Measurements from ENCODE around the gene KRT3. TPM values are rescaled to one million over a fixed set of nuclear protein-coding genes. Genes with fewer than 3 reads are reported as not detected.

KRT3 gene
- total RNA-seq, 1 donor, result not detected

DNA sequence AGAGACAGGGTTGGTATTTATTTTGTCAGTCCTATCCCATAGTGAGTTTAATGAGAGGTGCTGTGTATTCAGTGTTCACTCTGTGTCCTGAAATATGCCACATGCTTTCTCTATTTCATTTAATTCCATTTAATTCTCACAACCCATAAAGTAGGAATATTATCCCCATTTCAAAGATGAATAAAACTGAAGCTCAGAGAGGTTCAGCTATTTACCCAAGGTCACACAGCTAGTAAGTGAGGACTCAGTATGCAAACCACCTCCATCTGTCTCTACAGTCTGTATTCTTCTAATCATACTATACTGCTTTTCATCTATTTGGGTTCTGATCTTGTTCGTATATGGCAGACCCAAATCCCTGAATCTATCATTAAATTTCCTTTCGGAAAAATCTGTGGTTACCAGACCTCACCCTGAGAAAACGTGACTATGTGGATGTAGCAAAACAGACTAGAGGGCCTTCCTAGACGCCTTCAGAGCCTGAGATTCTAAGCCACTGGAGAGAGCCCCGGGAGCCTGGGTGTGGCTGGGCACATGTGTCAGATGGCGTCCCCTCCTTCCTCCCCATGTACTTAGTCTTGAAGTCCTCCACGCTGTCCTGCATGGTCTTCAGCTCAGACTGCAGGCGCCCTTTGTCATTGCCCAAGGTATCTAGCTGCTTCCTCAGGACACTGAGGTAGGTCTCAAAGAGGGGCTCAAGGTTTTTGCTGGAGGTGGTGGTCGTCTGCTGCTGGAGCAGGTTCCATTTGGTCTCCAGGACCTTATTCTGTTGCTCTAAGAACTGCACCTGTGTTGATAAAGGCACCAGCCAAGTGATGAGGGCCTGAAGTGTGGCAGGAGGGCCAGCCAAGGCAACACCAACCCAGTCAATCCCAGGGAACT, 15.5 kb upstream of the KRT3 start:
- H3K4me3 ChIP-seq (ENCODE audit: low read length), result no peak overlapping the region
- no peaks in the 10 kb centered on the region for H3K4me1 ChIP-seq (ENCODE audit: insufficient read depth, low read length)
- no peaks in the 10 kb centered on the region for H3K27me3 ChIP-seq (ENCODE audit: insufficient read depth, low read length)
- no peaks in the 10 kb centered on the region for H3K9me3 ChIP-seq (ENCODE audit: low read depth, low read length)

DNA sequence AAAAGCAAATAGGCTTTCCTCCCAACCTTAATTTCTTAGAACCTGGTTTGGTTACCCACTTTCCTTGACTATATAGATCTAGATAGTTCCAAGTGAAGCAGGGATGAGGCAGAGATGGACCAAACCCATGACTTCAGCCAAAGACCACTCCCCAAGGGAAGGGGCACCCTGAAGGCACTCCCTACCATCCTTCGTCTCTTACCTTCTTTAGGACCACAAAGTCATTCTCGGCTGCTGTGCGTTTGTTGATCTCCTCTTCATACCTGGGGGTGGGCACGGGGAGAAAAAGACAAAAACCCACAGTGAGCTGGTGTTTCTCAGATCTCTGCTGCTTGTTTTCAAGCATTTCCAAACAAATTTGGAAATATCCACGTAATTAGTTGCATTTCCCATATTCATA, 14.6 kb upstream of the KRT3 start:
- Histone ChIP-seq H3K4me3 (ENCODE audit: low read length) (no peak overlapping the region), H3K4me1 (ENCODE audit: insufficient read depth, low read length) (no peaks in the 10 kb centered on the region), H3K27me3 (ENCODE audit: insufficient read depth, low read length) (no peaks in the 10 kb centered on the region), H3K9me3 (ENCODE audit: low read depth, low read length) (no peaks in the 10 kb centered on the region)

GRCh38 chr12:52809166-52809565, 13.2 kb upstream of the KRT3 start:
- no peaks in the 10 kb centered on the region for H3K4me1 ChIP-seq (ENCODE audit: insufficient read depth, low read length)
- no peak overlapping the region for H3K4me3 ChIP-seq (ENCODE audit: low read length)
- no peaks in the 10 kb centered on the region for H3K27me3 ChIP-seq (ENCODE audit: insufficient read depth, low read length)
- no peaks in the 10 kb centered on the region for H3K9me3 ChIP-seq (ENCODE audit: low read depth, low read length)

GRCh38 chr12:52808573-52809160, 12.8 kb upstream of the KRT3 start:
- Histone ChIP-seq H3K27me3 (ENCODE audit: insufficient read depth, low read length) (no peaks in the 10 kb centered on the region), H3K9me3 (ENCODE audit: low read depth, low read length) (no peaks in the 10 kb centered on the region), H3K4me1 (ENCODE audit: insufficient read depth, low read length) (no peaks in the 10 kb centered on the region), H3K4me3 (ENCODE audit: low read length) (no peak overlapping the region)

DNA sequence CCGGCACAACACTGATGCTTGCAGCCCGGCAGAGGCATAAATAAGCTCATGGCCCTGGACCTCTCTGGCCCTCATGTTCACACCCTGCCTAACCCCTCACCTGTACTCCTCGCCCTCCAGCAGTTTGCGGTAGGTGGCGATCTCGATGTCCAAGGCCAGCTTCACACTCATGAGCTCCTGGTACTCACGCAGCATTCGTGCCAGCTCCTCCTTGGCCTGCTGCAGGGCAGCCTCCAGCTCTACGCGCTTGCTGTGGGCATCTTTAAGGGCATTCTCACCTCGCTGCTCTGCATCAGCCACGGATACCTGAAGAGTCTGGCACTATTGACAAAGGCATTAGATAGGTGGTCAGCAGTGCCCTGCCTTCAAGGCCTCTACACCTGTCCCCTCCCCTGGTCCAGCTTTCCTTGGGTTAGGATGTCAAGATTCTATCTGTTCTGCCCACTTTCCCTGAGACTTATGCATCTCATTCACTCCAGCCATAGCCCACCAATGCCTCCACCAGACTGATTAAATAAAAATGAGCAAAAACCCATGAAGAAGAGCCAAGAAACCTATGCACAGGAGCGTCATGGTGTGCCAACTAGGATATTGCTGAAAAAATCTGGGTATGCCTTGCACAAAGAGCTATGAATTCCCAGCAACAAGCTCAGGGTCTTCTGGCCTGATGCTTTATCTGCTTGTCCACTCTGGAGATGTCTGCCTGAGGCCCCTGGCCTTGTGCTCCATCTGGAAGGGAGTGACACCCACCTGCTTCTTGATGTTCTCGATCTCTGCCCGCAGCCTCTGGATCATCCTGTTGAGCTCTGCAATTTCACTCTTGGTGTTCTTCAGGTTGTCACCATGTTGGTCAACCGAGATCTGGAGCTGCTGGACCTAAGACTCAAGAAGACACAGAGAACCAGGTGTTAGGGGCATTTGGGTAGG, 11.9 kb upstream of the KRT3 start:
- no peaks in the 10 kb centered on the region for H3K4me1 ChIP-seq (ENCODE audit: insufficient read depth, low read length)
- H3K27me3 ChIP-seq (ENCODE audit: insufficient read depth, low read length), result no peaks in the 10 kb centered on the region
- H3K4me3 ChIP-seq (ENCODE audit: low read length), result no peak overlapping the region
- no peaks in the 10 kb centered on the region for H3K9me3 ChIP-seq (ENCODE audit: low read depth, low read length)

GRCh38 chr12:52806821-52807543, 11.1 kb upstream of the KRT3 start:
- Histone ChIP-seq H3K4me3 (ENCODE audit: low read length) (no peak overlapping the region), H3K9me3 (ENCODE audit: low read depth, low read length) (no peaks in the 10 kb centered on the region), H3K4me1 (ENCODE audit: insufficient read depth, low read length) (no peaks in the 10 kb centered on the region), H3K27me3 (ENCODE audit: insufficient read depth, low read length) (no peaks in the 10 kb centered on the region)

- Histone ChIP-seq H3K4me3 (ENCODE audit: low read length) (no peak overlapping the region), H3K9me3 (ENCODE audit: low read depth, low read length) (no peaks in the 10 kb centered on the region), H3K4me1 (ENCODE audit: insufficient read depth, low read length) (no peaks in the 10 kb centered on the region), H3K27me3 (ENCODE audit: insufficient read depth, low read length) (no peaks in the 10 kb centered on the region)
Observed at GRCh38 chr12:52806169-52806811, 10.4 kb upstream of the KRT3 start.

DNA sequence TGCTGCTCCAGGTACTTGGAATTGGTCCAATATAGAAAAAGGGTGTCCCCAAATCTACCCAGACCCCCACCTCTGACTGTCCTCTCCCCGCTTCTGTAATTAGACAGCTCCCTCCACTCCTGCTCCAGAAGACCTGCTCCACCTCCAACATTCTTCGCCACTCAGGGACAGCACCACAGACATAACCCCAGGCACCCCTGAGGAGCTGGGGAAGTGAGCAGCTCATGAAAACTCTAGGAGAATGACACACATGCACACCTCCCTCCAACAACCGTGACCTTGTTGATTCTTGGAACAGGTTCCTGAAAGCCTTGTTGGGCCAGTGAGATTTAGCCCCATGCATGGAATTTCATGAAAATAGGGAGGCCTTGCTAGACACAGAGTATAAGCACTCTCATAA, 9.8 kb upstream of the KRT3 start:
- no peak overlapping the region for H3K4me3 ChIP-seq (ENCODE audit: low read length)
- no peaks in the 10 kb centered on the region for H3K9me3 ChIP-seq (ENCODE audit: low read depth, low read length)
- H3K4me1 ChIP-seq (ENCODE audit: insufficient read depth, low read length), result no peaks in the 10 kb centered on the region
- H3K27me3 ChIP-seq (ENCODE audit: insufficient read depth, low read length), result no peaks in the 10 kb centered on the region

- H3K27me3 ChIP-seq (ENCODE audit: insufficient read depth, low read length), result no peaks in the 10 kb centered on the region
- H3K4me3 ChIP-seq (ENCODE audit: low read length), result no peak overlapping the region
- H3K9me3 ChIP-seq (ENCODE audit: low read depth, low read length), result no peaks in the 10 kb centered on the region
- H3K4me1 ChIP-seq (ENCODE audit: insufficient read depth, low read length), result no peaks in the 10 kb centered on the region
Observed at GRCh38 chr12:52805000-52805399, 9.1 kb upstream of the KRT3 start.

DNA sequence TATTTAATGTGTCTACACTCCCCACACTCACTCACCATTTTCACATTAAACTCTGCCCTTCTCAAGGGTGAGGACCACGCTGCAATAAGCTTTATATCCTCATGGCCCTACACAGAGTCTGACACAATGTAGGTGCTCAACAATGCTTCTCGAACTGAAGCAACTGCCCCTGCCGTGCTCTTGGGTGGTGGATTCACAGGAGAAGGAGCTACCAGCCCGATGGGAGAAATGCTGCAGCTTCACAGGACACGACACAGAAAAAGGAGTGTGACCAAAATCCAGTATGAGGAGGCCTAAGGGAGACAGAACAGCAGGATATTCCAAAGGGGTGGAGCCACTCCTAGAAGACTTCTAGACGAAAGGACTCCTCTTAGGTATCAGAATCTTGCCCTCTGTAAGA, 6.5 kb upstream of the KRT3 start:
- Histone ChIP-seq H3K4me3 (ENCODE audit: low read length) (no peak overlapping the region), H3K4me1 (ENCODE audit: insufficient read depth, low read length) (no peaks in the 10 kb centered on the region), H3K9me3 (ENCODE audit: low read depth, low read length) (no peaks in the 10 kb centered on the region), H3K27me3 (ENCODE audit: insufficient read depth, low read length) (no peaks in the 10 kb centered on the region)

DNA sequence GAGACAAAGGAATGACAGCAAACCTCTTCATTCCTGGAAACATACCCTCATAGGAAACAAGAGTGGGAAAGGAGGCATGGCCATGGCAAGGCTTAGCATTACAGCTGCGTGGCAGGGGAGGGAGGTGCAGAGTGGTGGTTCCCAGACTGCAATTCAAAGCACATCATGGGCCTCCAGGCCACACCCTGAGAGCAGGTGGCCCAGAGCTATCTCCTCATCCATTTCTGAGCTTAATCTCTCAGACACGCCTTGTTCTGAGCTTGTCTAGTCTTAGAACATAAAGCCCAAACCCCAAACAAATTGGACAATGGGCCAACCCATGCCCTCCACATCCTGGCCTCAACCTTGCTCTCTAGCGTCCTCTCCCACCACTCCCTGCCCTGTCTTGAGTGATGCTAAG, 5.9 kb upstream of the KRT3 start:
- H3K27me3 ChIP-seq (ENCODE audit: insufficient read depth, low read length), result no peaks in the 10 kb centered on the region
- no peaks in the 10 kb centered on the region for H3K9me3 ChIP-seq (ENCODE audit: low read depth, low read length)
- no peaks in the 10 kb centered on the region for H3K4me1 ChIP-seq (ENCODE audit: insufficient read depth, low read length)
- no peak overlapping the region for H3K4me3 ChIP-seq (ENCODE audit: low read length)

GRCh38 chr12:52800259-52800917, 4.5 kb upstream of the KRT3 start:
- H3K4me3 ChIP-seq (ENCODE audit: low read length), result no peak overlapping the region
- H3K4me1 ChIP-seq (ENCODE audit: insufficient read depth, low read length), result no peaks in the 10 kb centered on the region
- H3K27me3 ChIP-seq (ENCODE audit: insufficient read depth, low read length), result no peaks in the 10 kb centered on the region
- H3K9me3 ChIP-seq (ENCODE audit: low read depth, low read length), result no peaks in the 10 kb centered on the region

DNA sequence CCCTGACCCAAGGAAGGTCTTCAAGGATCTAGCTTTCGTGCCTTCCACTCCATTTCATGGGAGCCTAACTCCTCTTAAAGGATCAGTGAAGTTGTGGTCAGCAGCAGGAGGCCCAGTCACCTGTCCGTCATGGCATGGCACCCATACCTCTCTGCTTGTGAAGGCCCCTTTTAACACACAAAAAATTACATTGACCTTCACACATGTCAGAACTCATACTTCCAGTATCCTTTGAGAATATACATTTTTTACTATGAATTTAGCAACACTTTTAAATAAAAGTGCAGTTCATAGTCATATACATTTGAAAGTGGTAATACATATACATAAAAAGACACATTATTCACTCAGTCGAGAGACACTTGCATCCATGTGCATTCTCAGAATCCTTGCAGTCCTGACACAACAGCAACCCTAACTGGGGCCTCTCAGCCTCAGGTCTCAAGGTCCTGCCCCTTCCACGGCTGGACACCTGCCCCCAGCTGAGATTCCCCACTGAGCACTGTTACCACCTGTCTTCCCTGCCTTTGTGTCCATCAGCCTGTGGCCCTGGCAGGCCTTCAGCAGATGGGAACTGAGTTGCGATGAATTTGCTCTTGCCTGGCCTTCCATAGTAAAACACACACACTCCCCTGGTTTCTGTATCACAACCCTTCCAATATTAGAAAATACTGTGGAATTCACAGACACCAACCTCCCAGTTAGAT, 3.7 kb upstream of the KRT3 start:
- H3K4me3 ChIP-seq (ENCODE audit: low read length), result no peak overlapping the region
- no peaks in the 10 kb centered on the region for H3K9me3 ChIP-seq (ENCODE audit: low read depth, low read length)
- H3K27me3 ChIP-seq (ENCODE audit: insufficient read depth, low read length), result no peaks in the 10 kb centered on the region
- no peaks in the 10 kb centered on the region for H3K4me1 ChIP-seq (ENCODE audit: insufficient read depth, low read length)

Measured in mononuclear cell (primary cell).